ENCODE measurements around the gene MEG3.

MEG3 gene

DNA sequence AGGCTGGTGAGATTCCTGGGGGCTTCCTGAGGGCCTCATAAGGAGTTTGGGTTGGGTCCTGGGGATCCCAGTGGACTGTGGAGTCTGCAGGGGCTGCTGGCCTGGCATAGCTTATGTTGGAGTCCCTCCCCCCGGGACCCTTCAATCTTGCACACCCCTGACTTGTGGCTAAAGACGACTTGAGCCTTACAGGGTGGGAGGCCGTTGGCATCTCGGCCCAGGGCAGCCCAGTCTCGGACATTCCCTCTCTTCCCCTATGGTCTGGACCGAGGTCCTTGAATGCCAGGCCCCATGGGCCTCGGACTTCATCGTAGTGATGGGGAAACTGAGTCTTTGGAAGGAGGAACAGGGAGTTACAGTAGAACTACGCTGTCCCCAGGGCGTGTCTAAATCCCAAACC is 65.1 kb downstream of the MEG3 start:
- DNase-seq (ENCODE audit: extremely low spot score): no peak
- ChIA-PET CTCF (interaction anchor here (2.7 kb wide), 1 partner anchor 10 kb away, joined by 11 read pairs; no protein-coding TSS in a partner anchor), POLR2A (no interaction called here)
- TF ChIP-seq NFRKB (IDR thresholded peaks at IDR 0.05) (no peak), CTBP1 (IDR thresholded peaks at IDR 0.05; ENCODE audit: borderline replicate concordance) (no peak), FOXK2 (IDR thresholded peaks at IDR 0.05) (no peak)

DNA sequence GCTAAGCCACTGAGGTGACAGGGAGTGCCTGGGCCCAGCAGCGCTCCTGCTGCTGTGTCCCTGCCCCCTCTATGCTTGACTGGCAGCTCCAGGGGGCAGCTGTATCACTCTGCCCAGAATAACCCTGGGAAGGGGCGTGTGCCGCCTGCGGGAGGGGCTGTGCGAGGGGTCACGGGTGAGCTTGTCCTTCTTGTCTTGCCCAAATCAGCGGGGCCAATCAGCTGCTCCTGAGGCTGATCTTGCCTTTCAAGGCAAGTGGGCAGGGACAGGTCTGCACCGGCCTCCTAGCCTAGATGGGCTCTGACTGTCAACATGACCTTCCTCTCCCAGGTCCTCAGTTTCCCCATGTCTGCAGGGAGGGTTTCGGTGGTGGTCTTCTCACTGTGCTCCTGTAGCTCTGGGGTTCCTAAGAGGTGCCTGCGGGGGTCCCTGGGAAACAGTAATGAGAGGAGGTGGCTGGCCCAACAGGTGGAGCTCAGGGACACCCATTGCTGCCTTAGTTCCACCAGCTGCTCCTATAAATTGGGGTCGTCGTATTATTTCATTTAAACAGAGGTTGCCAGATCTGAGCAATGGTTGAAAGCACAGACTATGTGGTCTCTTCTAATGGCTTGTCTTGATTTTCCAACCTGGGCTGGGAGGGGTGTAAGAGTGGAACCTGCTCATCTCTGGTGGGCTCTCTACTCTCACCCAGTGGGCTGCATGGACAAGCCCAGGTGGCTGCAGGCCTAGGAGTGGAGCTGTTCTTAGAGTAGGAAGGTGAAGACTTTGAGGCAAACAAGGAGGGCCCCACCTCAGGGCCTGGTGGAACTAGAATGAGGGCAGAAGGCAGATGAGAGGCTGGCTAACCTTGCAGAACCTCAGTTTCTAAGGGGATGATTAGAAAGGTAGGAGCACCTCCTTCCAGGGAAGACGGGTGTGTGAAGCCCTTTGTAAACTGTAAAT is 65.9 kb downstream of the MEG3 start:
- TF ChIP-seq ZNF384 (IDR thresholded peaks at IDR 0.05) (no peak), SUZ12 (IDR thresholded peaks at IDR 0.05) (no peak), ELF4 (IDR thresholded peaks at IDR 0.05) (no peak), CTBP1 (IDR thresholded peaks at IDR 0.05; ENCODE audit: borderline replicate concordance) (no peak)
- DNase-seq (ENCODE audit: extremely low spot score): no peak
- POLR2A ChIA-PET: no interaction called here
- CTCF ChIA-PET: no interaction called here

DNA sequence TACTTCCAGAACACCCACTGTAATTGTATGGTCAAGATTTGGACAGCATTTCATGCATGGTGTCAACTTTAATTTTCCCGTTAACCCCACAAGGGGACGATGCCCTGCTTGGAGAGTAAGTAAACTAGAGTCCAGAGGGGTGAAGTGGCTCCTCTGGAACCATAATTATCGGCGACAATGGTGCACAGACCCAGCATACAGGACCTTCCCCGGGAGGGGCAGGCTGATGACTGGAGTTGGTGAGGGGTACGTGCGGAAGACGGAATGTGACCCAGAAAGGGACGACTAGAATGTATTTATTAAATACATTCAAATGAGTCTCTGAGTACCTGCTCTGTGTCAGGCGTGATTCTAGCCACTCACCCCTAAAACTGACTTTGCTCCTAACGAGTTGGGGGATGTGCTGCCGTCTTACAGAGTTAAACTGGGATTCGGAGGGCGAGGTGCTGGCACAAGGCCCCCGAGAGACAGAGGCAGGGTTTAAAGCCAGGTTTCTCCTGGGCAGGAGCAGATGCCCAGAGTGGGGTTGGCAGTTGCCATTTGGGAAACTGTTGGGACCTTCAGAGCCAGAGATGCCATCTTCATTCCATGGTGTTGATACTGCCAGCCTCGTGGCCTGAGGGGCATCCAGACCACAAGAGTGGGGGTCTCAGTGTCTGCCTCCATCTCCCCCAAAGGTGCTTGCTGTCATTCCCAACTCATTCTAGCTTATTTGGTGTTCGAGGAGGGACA is 66.7 kb downstream of the MEG3 start:
- POLR2A ChIA-PET: no interaction called here
- CTCF ChIA-PET: interaction anchor here (0.6 kb wide), 1 partner anchor 275 kb away, joined by 3 read pairs; no protein-coding TSS in a partner anchor

DNA sequence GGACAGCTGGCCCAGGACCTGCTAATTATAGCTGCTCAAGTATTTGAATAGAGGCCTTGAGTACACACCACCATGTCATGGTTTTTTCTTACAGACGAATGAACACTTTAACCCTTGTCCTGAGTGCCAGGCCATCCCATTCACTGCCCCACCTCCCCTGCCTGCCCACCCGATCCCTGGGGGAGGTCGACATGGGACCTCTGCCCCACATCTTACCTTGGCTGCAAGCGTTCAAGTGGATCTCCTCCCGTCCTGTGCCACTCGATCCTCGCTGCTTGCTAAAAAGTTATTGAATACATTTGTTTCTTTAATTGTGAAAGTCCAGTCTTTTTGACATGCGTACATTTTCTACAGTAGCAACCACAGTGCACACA is 67.3 kb downstream of the MEG3 start:
- TF ChIP-seq NFRKB (IDR thresholded peaks at IDR 0.05) (no peak), BHLHE40 (IDR thresholded peaks at IDR 0.05; ENCODE audit: borderline replicate concordance) (no peak), L3MBTL2 (conservative IDR thresholded peaks at IDR 0.05) (no peak), HDGF (IDR thresholded peaks at IDR 0.05; ENCODE audit: borderline replicate concordance) (no peak), ARNT (IDR thresholded peaks at IDR 0.05) (no peak), FOXM1 (IDR thresholded peaks at IDR 0.05; ENCODE audit: borderline replicate concordance) (no peak), ZNF384 (IDR thresholded peaks at IDR 0.05) (no peak), SP1 (IDR thresholded peaks at IDR 0.05) (no peak), TARDBP (IDR thresholded peaks at IDR 0.05) (no peak), FOXK2 (IDR thresholded peaks at IDR 0.05) (no peak), ELF4 (IDR thresholded peaks at IDR 0.05) (no peak), FOXA1 (IDR thresholded peaks at IDR 0.05) (no peak), SUZ12 (IDR thresholded peaks at IDR 0.05) (no peak), LEF1 (IDR thresholded peaks at IDR 0.05; ENCODE audit: borderline replicate concordance) (no peak), CTBP1 (IDR thresholded peaks at IDR 0.05; ENCODE audit: borderline replicate concordance) (no peak)
- TF ChIP-seq, protein P1, sequence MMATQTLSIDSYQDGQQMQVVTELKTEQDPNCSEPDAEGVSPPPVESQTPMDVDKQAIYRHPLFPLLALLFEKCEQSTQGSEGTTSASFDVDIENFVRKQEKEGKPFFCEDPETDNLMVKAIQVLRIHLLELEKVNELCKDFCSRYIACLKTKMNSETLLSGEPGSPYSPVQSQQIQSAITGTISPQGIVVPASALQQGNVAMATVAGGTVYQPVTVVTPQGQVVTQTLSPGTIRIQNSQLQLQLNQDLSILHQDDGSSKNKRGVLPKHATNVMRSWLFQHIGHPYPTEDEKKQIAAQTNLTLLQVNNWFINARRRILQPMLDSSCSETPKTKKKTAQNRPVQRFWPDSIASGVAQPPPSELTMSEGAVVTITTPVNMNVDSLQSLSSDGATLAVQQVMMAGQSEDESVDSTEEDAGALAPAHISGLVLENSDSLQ (IDR thresholded peaks at IDR 0.05): no peak
- POLR2A ChIA-PET: no interaction called here
- CTCF ChIA-PET: interaction anchor here (0.6 kb wide), 1 partner anchor 275 kb away, joined by 3 read pairs; no protein-coding TSS in a partner anchor

More for the DNA sequence above, 66.7 kb downstream of the MEG3 start:
- TF ChIP-seq ARNT (IDR thresholded peaks at IDR 0.05) (no peak), SP1 (IDR thresholded peaks at IDR 0.05) (no peak), ZNF384 (IDR thresholded peaks at IDR 0.05) (no peak), TARDBP (IDR thresholded peaks at IDR 0.05) (no peak), SUZ12 (IDR thresholded peaks at IDR 0.05) (no peak), ELF4 (IDR thresholded peaks at IDR 0.05) (no peak), CTBP1 (IDR thresholded peaks at IDR 0.05; ENCODE audit: borderline replicate concordance) (no peak), L3MBTL2 (conservative IDR thresholded peaks at IDR 0.05) (no peak), BHLHE40 (IDR thresholded peaks at IDR 0.05; ENCODE audit: borderline replicate concordance) (no peak)
- TF ChIP-seq, protein P1 (IDR thresholded peaks at IDR 0.05): no peak
- DNase-seq (ENCODE audit: extremely low spot score): no peak

DNA sequence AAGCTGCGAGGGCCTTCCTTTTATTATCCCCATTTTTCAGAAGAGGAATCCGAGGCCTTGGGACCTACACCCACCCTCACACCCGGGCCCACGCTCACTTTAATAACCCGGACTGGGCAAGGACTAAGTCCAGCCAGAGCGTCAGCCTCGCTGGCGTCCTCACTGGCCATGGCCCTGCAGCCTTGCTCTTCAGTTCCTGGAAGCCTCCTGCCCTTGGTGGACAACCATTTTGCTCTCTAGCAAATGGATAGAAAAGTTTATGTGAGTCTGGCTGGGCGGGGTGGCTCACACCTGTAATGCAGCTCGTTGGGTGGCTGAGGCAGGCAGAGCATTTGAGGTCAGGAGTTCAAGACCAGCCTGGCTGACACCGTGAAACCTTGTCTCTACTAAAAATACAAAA is 67.8 kb downstream of the MEG3 start:
- DNase-seq (ENCODE audit: extremely low spot score): no peak
- CTCF ChIA-PET: no interaction called here
- TF ChIP-seq ZNF384 (IDR thresholded peaks at IDR 0.05): no peak
- TF ChIP-seq, protein P1 (IDR thresholded peaks at IDR 0.05): no peak
- no peak for TF ChIP-seq CTBP1 (IDR thresholded peaks at IDR 0.05; ENCODE audit: borderline replicate concordance)
- no peak for TF ChIP-seq SUZ12 (IDR thresholded peaks at IDR 0.05)
- no peak for TF ChIP-seq ARNT (IDR thresholded peaks at IDR 0.05)
- TF ChIP-seq L3MBTL2 (conservative IDR thresholded peaks at IDR 0.05): no peak
- POLR2A ChIA-PET: no interaction called here

More for the DNA sequence above, 67.3 kb downstream of the MEG3 start:
- no peak for DNase-seq (ENCODE audit: extremely low spot score)

DNA sequence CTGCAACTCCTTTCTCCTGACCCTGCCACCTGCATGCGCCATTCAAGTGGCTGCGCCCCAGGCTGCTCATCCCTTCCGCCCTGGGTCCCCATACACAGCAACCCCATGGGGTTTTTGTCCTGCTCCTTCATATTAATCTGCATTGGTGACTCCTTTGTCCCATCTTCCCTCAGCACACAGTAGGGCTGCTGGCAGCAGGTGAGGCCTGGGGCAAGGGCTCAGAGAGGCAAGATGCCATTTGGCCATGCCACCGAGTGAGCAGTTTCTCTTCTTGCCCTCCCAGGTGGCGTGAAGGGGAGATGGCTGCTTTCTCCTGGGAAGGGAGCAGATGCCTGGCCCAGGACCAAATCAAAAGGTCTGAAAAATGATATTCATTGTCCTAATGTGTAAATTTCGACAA is 68.5 kb downstream of the MEG3 start:
- no peak for DNase-seq (ENCODE audit: extremely low spot score)
- ChIA-PET POLR2A (no interaction called here), CTCF (no interaction called here)
- TF ChIP-seq ELF4 (IDR thresholded peaks at IDR 0.05) (no peak), NFRKB (IDR thresholded peaks at IDR 0.05) (no peak), LEF1 (IDR thresholded peaks at IDR 0.05; ENCODE audit: borderline replicate concordance) (no peak), FOXA1 (IDR thresholded peaks at IDR 0.05) (no peak), FOXM1 (IDR thresholded peaks at IDR 0.05; ENCODE audit: borderline replicate concordance) (no peak), HDGF (IDR thresholded peaks at IDR 0.05; ENCODE audit: borderline replicate concordance) (no peak), FOXK2 (IDR thresholded peaks at IDR 0.05) (no peak), TARDBP (IDR thresholded peaks at IDR 0.05) (no peak)
- TF ChIP-seq, protein P1 (IDR thresholded peaks at IDR 0.05): no peak

Measured in HEK293T (cell line).